ENCODE measurements around the gene HGS.
A peak's percentile ranks its signal among the peaks of the same experiment; 100 is the strongest.

The HGS gene

GRCh38 chr17:81683584-81684441, at the start of gene HGS, which contains the start of gene ARL16:
HGS (plus strand) TSS chr17:81684011; CDS start chr17:81684067, 56 bp downstream.
ARL16 (minus strand) TSS chr17:81683797; CDS start chr17:81683753, 44 bp downstream.
- DNase-seq = peak; percentile 93 to 99 (median 97)
- intact Hi-C loops (cut with DNase I) = no loop called here

GRCh38 chr17:81635431-81635830, 48.4 kb upstream of the HGS start:
- intact Hi-C loops (cut with DNase I) = no loop called here
- no peak for DNase-seq

GRCh38 chr17:81635973-81636504, 47.8 kb upstream of the HGS start:
- intact Hi-C loops (cut with DNase I) = no loop called here

GRCh38 chr17:81636505-81637288, 47.1 kb upstream of the HGS start, which contains the start of the genes NPLOC4 and TSPAN10:
NPLOC4 (minus strand) TSS chr17:81637112; CDS start chr17:81636930, 182 bp downstream.
TSPAN10 (plus strand) TSS chr17:81637196; CDS start chr17:81642413, 5,217 bp downstream.
- intact Hi-C loops (cut with DNase I) = no loop called here
- DNase-seq = peak; percentile 52 to 93 (median 86)

More at GRCh38 chr17:81635973-81636504, 47.8 kb upstream of the HGS start:
- DNase-seq = peak in 10 of 42 donors; percentile 15 to 33 (median 22)

- no peak for DNase-seq
- intact Hi-C loops (cut with DNase I) = no loop called here
These were observed 45.1 kb upstream of the HGS start for GRCh38 chr17:81638683-81639082.

GRCh38 chr17:81640011-81640410, 43.8 kb upstream of the HGS start:
- DNase-seq = no peak
- intact Hi-C loops (cut with DNase I) = no loop called here

- DNase-seq = no peak
- intact Hi-C loops (cut with DNase I) = no loop called here
These were observed 41.9 kb upstream of the HGS start for GRCh38 chr17:81641825-81642489.

- intact Hi-C loops (cut with DNase I) = no loop called here
- no peak for DNase-seq
These were observed 39.3 kb upstream of the HGS start for GRCh38 chr17:81644496-81644895.

- intact Hi-C loops (cut with DNase I) = no loop called here
- no peak for DNase-seq
These were observed 38.5 kb upstream of the HGS start for GRCh38 chr17:81644976-81645952.

GRCh38 chr17:81646869-81647600, 36.8 kb upstream of the HGS start:
- intact Hi-C loops (cut with DNase I) = no loop called here
- no peak for DNase-seq

GRCh38 chr17:81647640-81648012, 36.2 kb upstream of the HGS start:
- DNase-seq = no peak
- intact Hi-C loops (cut with DNase I) = no loop called here

GRCh38 chr17:81648013-81648706, 35.7 kb upstream of the HGS start:
- DNase-seq = no peak
- intact Hi-C loops (cut with DNase I) = no loop called here

GRCh38 chr17:81648707-81649085, 35.1 kb upstream of the HGS start:
- DNase-seq = no peak
- intact Hi-C loops (cut with DNase I) = no loop called here

GRCh38 chr17:81650951-81651350, 32.9 kb upstream of the HGS start:
- DNase-seq = no peak
- intact Hi-C loops (cut with DNase I) = no loop called here

- DNase-seq = no peak
- intact Hi-C loops (cut with DNase I) = no loop called here
These were observed 32.1 kb upstream of the HGS start for GRCh38 chr17:81651692-81652091.

GRCh38 chr17:81652906-81653771, 30.7 kb upstream of the HGS start:
- DNase-seq = no peak
- intact Hi-C loops (cut with DNase I) = no loop called here
